Fibroblast of villous mesenchyme (primary cell): ENCODE measurements around the gene PCDHGC4. TPM values are rescaled to one million over a fixed set of nuclear protein-coding genes. Genes with fewer than 3 reads are reported as not detected.
A peak's percentile ranks its signal among the peaks of the same experiment; 100 is the strongest.

Source experiments
- DNase-seq: peaks from one replicate; pipeline ENCODE4 v3.0.0-alpha.2; 2010; ENCODE audit warnings: low read depth
- H3K4me3 ChIP-seq: 2 replicates; pipeline ENCODE4 v1.5.1; 2011; ENCODE audit warnings: low read depth, mild to moderate bottlenecking, low read length
- CTCF ChIP-seq: IDR thresholded peaks from 2 replicates; pipeline ENCODE4 v1.5.1; 2012; ENCODE audit warnings: low read depth, mild to moderate bottlenecking, low read length; ENCODE audit not compliant: insufficient read depth
- total RNA-seq: library from RNA; depleted of rRNA; stranded (reverse); fragments of >200 nt; gene quantifications from 2 replicates; pipeline ENCODE4 v1.2.3, GENCODE V29; 2012

Gene PCDHGC4
- total RNA-seq, 1 donor: 2.6 TPM

DNA sequence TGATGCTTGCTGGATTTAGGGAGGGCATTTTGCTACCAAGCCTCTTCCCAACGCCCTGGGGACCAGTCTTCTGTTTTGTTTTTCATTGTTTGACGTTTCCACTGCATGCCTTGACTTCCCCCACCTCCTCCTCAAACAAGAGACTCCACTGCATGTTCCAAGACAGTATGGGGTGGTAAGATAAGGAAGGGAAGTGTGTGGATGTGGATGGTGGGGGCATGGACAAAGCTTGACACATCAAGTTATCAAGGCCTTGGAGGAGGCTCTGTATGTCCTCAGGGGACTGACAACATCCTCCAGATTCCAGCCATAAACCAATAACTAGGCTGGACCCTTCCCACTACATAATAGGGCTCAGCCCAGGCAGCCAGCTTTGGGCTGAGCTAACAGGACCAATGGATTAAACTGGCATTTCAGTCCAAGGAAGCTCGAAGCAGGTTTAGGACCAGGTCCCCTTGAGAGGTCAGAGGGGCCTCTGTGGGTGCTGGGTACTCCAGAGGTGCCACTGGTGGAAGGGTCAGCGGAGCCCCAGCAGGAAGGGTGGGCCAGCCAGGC, 27.0 kb downstream of the PCDHGC4 start:
- no peak for DNase-seq
- TF ChIP-seq CTCF: no peak
- no peak overlapping the region for H3K4me3 ChIP-seq

DNA sequence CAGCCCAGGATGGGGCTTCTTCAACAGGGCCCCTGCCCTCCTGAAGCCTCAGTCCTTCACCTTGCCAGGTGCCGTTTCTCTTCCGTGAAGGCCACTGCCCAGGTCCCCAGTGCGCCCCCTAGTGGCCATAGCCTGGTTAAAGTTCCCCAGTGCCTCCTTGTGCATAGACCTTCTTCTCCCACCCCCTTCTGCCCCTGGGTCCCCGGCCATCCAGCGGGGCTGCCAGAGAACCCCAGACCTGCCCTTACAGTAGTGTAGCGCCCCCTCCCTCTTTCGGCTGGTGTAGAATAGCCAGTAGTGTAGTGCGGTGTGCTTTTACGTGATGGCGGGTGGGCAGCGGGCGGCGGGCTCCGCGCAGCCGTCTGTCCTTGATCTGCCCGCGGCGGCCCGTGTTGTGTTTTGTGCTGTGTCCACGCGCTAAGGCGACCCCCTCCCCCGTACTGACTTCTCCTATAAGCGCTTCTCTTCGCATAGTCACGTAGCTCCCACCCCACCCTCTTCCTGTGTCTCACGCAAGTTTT, 27.6 kb downstream of the PCDHGC4 start:
- peak; percentile 74 for DNase-seq
- peak; percentile 88 for TF ChIP-seq CTCF
- H3K4me3 ChIP-seq: peak overlapping the region; percentile 60

- peak overlapping the region; percentile 60 for H3K4me3 ChIP-seq
- no peak for TF ChIP-seq CTCF
- DNase-seq: peak; percentile 66
Observed at GRCh38 chr5:141512911-141513626, 28.2 kb downstream of the PCDHGC4 start.

DNA sequence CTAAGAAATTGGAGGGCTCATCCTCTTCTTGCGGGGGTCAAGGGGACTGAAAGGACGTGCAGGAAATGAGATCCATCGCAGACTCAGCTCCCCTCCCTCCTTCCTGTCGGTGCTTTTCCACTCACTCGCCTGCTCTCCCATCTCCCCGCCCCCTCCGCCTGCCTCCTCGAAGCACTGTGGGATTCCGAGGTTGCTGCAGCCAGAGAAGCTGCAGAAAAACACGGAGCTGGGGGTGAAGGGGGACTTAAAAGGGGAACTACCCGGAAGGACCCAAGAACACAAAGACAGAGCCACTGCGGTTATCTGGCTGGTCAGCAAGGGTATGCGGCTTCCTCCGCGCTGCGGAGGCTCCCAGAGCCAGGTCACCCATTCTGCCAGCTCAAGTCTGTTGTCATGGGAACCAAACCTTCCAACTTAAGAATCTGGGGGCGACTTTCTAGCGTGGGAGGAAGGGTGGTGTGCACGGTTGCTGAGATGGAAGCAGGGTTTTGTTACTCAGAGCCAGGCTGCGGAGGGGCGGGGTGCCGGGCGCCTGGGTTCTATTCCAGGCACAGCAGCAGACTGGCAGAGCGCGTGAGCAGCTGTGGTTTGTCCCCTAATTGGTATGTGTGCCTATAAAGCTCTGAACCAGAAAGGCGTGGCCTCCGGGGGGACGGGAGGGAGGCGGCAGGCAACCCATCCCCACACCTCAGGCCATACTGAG, 28.9 kb downstream of the PCDHGC4 start:
- peak overlapping the region; percentile 60 for H3K4me3 ChIP-seq
- DNase-seq: peak; percentile 96
- no peak for TF ChIP-seq CTCF

DNA sequence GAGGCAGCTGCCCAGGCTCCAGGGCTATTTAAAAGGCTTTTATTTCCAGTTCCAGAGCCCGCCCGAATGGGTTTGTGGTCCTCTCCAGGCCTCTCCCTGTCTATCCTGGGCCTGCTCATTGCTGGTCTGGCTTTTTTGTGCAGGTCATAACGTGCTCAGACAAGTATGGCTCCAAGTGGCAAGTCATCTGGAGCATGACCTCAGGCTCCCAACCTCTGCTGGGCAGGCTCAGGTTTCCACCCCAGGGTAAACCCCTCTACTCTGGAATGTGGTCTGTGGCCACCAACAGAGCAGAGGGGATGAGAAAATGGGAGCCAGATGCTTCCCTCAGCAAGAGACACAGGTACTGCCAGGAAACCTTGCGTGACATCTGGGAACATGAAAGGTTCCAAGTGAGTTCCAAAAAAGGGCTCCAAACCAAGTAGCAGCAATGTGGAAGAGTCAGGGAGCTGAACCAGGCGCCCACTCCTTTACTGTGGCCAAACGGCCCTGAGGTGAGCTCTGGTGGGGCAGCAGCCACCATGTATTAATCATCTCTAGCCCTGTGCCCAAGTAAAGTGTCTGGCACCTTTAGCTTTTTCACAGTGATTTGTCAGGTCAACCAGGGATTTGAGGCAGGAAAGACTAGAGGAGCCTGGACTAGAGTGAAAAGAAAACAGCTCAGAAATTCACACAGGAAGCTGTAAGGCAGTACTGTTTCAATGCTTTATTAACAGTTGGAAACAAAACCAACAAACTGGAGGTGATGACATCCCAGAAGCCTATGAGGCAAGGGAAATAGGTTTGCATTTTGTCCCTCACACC, 29.7 kb downstream of the PCDHGC4 start:
- H3K4me3 ChIP-seq: peak overlapping the region; percentile 60
- DNase-seq: peak; percentile 54
- TF ChIP-seq CTCF: no peak

DNA sequence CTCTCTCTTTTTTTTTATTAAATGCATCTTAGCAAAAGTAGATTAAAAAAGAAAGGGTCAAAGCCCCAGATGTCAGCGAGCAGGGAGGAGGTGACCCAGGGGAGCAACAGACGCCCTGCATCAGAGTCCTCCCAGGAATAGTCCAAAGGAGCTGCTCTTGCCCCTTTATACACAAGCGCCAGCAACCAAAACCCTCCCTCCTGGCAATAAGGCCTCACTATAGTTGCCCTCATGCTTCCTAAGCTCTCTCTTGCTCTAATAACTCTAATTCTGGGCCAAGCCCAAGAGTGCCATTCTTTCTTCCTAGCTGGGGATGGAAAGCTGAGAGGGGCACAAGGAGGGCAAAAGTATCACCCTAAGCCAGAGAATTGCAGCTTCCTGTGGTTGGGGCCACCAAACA, 30.3 kb downstream of the PCDHGC4 start:
- no peak overlapping the region for H3K4me3 ChIP-seq
- no peak for DNase-seq
- no peak for TF ChIP-seq CTCF
